GM13977 (cell line): ENCODE data around the gene GBE1.
"Not testable (repeated sequence)": the region's sequence is repeated elsewhere in the genome, so short reads cannot be mapped to it uniquely, and the experiment has no call there.

Experiments used
- DNase-seq: peaks from one replicate; pipeline ENCODE4 v3.0.0; 2012; ENCODE audit warnings: low spot score
- CTCF ChIP-seq: IDR thresholded peaks from 2 replicates; pipeline ENCODE4 v1.5.1; 2012; ENCODE audit warnings: mild to moderate bottlenecking, control low read depth; ENCODE audit not compliant: insufficient read depth; ENCODE audit errors: extremely low read depth, missing control alignments
- in situ Hi-C: fragments of 300-500 bp; cut with MboI; formaldehyde crosslinking; loops from one replicate; pipeline ENCODE4 v1.12.0; 2022; ENCODE audit warnings: low sequenced_read_pairs, low pct_unique_long_range_greater_than_20kb, mixed read lengths, inconsistent platforms; ENCODE audit not compliant: unreplicated experiment

GBE1 gene

GRCh38 chr3:81758275-81758674, 3.2 kb downstream of the GBE1 start:
- no peak for DNase-seq
- no peak for TF ChIP-seq CTCF
- in situ Hi-C loops, result no loop called here

GRCh38 chr3:81753416-81754027, 7.9 kb downstream of the GBE1 start:
- DNase-seq, result no peak
- in situ Hi-C loops, result no loop called here
- TF ChIP-seq CTCF, result no peak

- in situ Hi-C loops, result no loop called here
- no peak for TF ChIP-seq CTCF
- DNase-seq, result no peak
Measured at GRCh38 chr3:81752604-81753003, 8.8 kb downstream of the GBE1 start.

GRCh38 chr3:81749265-81749664, 12.2 kb downstream of the GBE1 start:
- in situ Hi-C loops, result no loop called here
- no peak for TF ChIP-seq CTCF
- no peak for DNase-seq

GRCh38 chr3:81747280-81747679, 14.2 kb downstream of the GBE1 start:
- DNase-seq, in situ Hi-C loops: not testable (repeated sequence)

- no peak for DNase-seq
- in situ Hi-C loops, result no loop called here
- no peak for TF ChIP-seq CTCF
Measured at GRCh38 chr3:81744366-81744765, 17.1 kb downstream of the GBE1 start.

- no peak for TF ChIP-seq CTCF
- no peak for DNase-seq
- in situ Hi-C loops, result no loop called here
Measured at GRCh38 chr3:81743096-81744025, 18.1 kb downstream of the GBE1 start.
